HG02885 (cell line): ENCODE results near the gene MYO5C.
"Not testable (repeated sequence)": the region's sequence is repeated elsewhere in the genome, so short reads cannot be mapped to it uniquely, and the experiment has no call there.

ENCODE experiments used
- ATAC-seq: cut with Tn5 transposase; IDR thresholded peaks from one replicate; pipeline ENCODE4 v1.9.1; 2021; ENCODE audit warnings: mild to moderate bottlenecking; ENCODE audit not compliant: unreplicated experiment, poor library complexity

MYO5C gene

GRCh38 chr15:52309154-52309548, 13.5 kb upstream of the MYO5C start:
- peak; percentile 61 for ATAC-seq

GRCh38 chr15:52308446-52309153, 13.0 kb upstream of the MYO5C start:
- peak; percentile 88 for ATAC-seq

DNA sequence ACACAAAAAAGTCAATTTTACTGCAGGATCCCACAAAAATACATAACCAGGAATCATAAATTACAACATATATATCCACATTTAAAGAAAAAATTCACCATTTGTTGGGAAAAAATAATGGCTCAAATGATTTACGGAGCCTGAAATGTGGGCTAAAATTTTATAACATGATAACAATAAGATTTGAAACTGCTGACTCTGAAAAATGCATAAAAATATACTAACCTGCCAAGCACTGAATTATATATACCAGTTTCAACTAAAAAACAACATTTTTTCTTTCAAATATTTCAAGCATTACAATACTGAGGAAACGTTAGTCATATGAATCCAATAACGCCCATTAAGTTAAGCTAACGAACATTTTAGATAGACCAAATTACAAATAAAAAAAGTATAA, 12.2 kb upstream of the MYO5C start:
- no peak for ATAC-seq

DNA sequence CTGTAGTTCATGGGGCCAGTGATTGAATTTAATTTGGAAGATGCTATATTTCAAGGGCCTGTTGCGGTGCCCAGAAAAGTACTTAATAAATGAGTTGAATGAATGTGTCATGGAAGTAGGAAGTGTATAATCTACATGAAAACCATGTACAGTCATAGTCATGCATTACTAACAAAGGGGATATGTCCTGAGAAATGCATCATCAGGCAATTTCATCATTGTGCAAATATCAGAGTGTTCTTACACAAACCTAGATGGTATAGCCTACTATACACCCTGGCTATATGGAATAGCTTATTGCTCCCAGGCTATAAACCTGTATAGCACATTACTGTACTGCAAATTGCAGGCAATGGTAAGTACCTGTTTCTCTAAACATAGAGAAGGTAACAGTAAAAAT, 10.7 kb upstream of the MYO5C start:
- no peak for ATAC-seq

DNA sequence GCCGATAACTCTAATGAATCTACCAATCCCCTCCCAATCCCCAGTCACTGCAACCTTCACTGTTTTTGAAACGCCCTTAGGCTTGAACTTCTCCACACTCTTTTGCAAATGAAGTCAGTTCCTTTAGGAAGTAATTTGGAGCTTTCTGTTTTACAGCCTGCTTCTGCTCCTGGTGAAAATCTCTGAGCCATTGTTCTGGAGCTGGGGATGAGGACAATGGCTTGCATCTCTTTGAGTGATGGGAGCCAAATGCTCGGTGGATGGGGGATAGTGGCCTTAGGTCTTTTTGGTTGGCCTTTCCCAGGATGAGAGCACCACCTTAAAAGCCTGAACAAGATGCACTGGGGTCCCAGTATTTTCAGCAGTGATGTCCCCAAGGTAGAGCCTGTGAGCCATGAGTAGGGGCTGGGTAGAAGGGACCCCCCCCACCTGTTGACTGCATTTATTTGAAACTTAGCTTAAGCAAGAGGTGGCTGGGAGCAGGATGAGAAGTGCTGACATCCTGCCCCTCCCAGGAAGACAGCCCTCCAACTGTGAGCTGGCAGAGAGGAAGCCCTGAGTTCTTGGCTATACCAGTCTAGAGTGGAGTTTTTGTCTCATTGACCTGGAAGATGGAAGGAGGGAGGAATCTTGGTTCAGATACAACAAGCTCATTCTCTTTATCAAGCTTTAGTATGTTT, 7.6 kb upstream of the MYO5C start:
- no peak for ATAC-seq

- no peak for ATAC-seq
Measured at GRCh38 chr15:52301265-52301847, 5.8 kb upstream of the MYO5C start.

DNA sequence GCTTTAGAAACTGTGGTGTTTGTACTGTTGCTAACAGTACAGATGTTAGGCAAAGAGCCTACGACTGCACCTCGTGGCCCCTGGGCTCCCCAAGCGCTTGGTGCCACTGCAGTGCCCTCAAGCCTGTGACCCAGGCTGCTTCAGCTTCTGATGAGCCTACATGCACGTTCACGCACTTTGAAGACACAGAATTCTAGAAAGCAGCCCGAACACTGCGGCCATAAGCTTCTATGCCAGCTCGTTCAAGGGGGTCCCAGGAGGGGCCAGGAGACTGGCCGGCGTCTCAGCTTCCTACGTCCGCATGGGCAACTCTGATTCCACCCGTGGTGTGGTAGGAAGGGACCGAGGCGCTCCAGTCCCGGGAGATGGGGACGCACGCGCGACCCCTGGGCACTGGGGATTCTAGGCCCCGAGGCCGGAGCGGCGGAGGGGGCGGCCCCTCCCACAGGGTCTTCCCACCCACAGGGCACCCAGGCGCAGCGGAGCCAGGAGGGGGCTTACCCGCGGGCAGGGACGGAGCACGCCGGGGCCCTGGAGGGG, 653 bp downstream of the MYO5C start:
- ATAC-seq = no peak

- no peak for ATAC-seq
Measured at GRCh38 chr15:52292780-52293392, 2.7 kb downstream of the MYO5C start.

DNA sequence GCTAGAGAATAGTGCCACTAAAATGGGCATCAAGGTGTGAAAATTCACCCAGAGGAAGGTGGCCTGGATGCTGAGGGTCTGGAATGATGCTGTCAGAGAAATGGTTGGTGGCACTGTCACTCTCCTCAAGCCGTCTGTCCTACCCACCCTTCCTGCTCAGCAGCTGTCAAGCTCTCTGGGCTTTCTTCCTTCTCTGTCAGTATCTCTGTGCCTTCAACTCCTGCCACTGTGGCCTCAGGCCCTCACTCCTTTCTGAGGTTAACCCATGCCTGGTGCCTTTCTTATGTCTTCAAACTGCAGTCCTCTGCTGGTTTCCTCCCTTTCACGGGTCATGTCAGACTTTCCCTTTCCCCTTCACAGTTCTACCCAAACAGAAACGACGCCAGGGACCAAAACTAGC, 4.4 kb downstream of the MYO5C start:
- peak; percentile 30 for ATAC-seq

DNA sequence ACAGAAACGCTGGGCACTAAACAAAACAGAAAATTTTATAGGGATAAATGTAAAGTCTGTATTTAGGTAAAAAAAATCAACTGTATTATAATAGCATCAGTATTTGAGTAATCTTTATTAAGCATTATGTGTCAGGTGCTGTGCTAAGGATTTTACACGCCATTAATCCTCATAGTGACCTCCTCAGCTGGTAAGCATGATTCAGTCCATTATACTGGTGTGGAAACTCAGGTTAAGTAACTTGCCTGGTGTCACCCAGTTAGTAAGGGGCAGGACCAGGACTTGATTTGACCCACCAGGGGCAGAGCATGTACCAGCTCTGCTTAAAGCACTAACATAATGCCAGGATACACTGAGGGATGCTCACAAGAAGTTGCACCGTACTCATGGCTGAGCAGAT, 4.8 kb downstream of the MYO5C start:
- no peak for ATAC-seq

DNA sequence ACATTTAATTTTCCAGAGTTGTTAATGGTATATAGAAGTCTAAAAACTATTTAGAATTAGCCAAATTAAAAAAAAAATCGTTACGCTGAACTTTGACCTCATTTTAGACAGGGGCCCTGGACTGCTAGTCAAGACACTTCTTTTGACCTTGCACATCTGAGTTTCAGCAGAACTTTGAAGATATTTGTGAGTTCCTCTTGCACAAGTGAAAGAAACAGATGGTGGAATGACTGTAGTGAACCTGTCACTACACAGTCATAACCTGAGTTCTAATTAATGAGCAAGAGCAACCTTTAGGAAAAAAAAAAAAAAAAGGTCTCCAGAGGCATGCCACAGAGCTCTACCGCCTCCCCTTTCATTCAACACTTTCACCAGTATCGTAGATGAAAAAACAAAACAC, 5.3 kb downstream of the MYO5C start:
- ATAC-seq = peak; percentile 54

GRCh38 chr15:52289629-52290081, 5.9 kb downstream of the MYO5C start:
- ATAC-seq = no peak

- ATAC-seq = no peak
Measured at GRCh38 chr15:52288986-52289385, 6.6 kb downstream of the MYO5C start.

- ATAC-seq = no peak
Measured at GRCh38 chr15:52288051-52288942, 7.3 kb downstream of the MYO5C start.

GRCh38 chr15:52287114-52287513, 8.5 kb downstream of the MYO5C start:
- ATAC-seq = no peak

DNA sequence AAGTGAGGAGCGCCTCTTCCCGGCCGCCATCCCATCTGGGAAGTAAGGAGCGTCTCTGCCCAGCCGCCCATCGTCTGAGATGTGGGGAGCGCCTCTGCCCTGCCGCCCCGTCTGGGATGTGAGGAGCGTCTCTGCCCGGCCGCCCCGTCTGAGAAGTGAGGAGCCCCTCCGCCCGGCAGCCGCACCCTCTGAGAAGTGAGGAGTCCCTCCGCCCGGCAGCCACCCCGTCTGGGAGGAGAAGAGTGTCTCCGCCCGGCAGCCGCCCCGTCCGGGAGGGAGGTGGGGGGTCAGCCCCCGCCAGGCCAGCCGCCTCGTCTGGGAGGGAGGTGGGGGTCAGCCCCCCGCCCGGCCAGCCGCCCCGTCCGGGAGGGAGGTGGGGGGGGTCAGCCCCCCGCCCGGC, 9.7 kb downstream of the MYO5C start:
- not testable (repeated sequence) for ATAC-seq

DNA sequence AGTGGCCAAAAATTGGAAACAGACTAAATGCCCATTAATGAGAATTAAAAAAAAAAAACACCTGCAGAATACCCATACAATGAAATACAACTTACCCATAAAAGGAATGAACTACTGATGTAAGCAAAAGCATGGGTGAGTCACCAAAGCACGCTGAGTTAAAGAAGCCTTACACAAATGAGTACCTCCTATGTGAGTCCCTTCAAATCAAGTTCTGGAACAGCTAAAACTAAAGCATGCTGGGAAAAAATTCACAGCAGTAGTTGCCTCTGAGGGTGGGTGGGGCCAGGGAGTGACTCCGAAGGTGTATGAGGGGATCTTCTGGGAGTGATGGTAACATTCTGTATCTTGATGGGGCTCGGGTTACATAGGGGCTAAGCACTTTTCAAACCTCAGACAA, 11.4 kb downstream of the MYO5C start:
- no peak for ATAC-seq

GRCh38 chr15:52283281-52283680, 12.3 kb downstream of the MYO5C start:
- ATAC-seq = no peak

DNA sequence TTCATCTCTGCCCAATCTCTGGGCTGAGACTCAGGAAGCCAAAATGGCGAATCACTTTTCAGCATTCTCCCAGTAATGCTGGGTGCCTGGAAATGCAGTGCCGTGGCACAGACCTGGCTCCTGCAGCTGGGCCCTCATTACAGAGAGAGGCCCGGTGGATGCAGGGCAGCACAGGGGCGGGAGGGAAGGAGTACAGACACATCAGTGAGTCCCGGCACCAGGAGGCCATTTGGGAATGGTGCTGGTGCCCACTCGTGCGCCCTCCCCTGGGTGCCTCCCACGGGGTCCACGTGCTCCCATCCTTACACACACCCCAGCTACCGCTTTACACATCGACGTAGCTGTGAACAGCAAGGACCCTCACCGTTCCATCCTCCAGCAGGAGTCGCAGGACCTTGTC, 13.2 kb downstream of the MYO5C start:
- no peak for ATAC-seq
